Heart left ventricle (tissue), 16 donors: Measurements from ENCODE around the gene SLC1A4. TPM values are rescaled to one million over a fixed set of nuclear protein-coding genes. Genes with fewer than 3 reads are reported as not detected.
A peak's percentile ranks its signal among the peaks of the same experiment; 100 is the strongest.
"Not testable (repeated sequence)": the region's sequence is repeated elsewhere in the genome, so short reads cannot be mapped to it uniquely, and the experiment has no call there.

Experiments
- ATAC-seq, 4 donors: fragments of 200-7000 bp; cut with Tn5 transposase; one replicate each; pipeline ENCODE4 v1.9.1; 2020 to 2022; ENCODE audit warnings: moderate library complexity in 4 of 4, mild to moderate bottlenecking in 3 of 4, moderate number of reproducible peaks in 1 of 4
- DNase-seq, 5 donors: peaks; one replicate each; pipeline ENCODE4 v3.0.0-alpha.2; 2020
- H3K27ac ChIP-seq, 12 donors: fragments of 200-600 bp; sonication (generic) in 4 of 12; one replicate each; pipeline versions ENCODE4 v1.5.0 to v1.8.0; 2016 to 2022; ENCODE audit warnings: mild to moderate bottlenecking in 2 of 12
- H3K27me3 ChIP-seq, 9 donors: fragments of 200-600 bp; sonication (generic) in 2 of 9; one replicate each; pipeline versions ENCODE4 v1.5.1 to v1.8.0; 2016 to 2022; ENCODE audit warnings: mild to moderate bottlenecking in 3 of 9
- H3K36me3 ChIP-seq, 9 donors: fragments of 200-600 bp; sonication (generic) in 2 of 9; one replicate each; pipeline versions ENCODE4 v1.5.0 to v1.8.0; 2018 to 2022; ENCODE audit warnings: mild to moderate bottlenecking in 2 of 9
- H3K4me1 ChIP-seq, 12 donors: fragments of 200-600 bp; sonication (generic) in 4 of 12; one replicate each; pipeline versions ENCODE4 v1.5.0 to v1.8.0; 2016 to 2022; ENCODE audit warnings: mild to moderate bottlenecking in 3 of 12
- H3K4me3 ChIP-seq, 12 donors: fragments of 200-600 bp; sonication (generic) in 4 of 12; one replicate each; pipeline versions ENCODE4 v1.5.0 to v1.8.0; 2017 to 2022; ENCODE audit warnings: mild to moderate bottlenecking in 9 of 12, moderate library complexity in 4 of 12
- H3K9me3 ChIP-seq, 12 donors: fragments of 200-600 bp; sonication (generic) in 4 of 12; one replicate each; pipeline versions ENCODE4 v1.5.0 to v1.8.0; 2016 to 2022; ENCODE audit warnings: mild to moderate bottlenecking in 1 of 12
- POLR2A ChIP-seq, 2 donors: fragments of 450-650 bp; IDR thresholded peaks; one replicate each; pipeline ENCODE4 v1.6.1; 2017; ENCODE audit warnings: antibody characterized with exemption in 2 of 2, mild to moderate bottlenecking in 2 of 2, moderate library complexity in 2 of 2
- WGBS, 4 donors: extraction: QIAGEN DNeasy Blood & Tissue Kit in 2 of 4; methylation state at CpG; one replicate each; pipeline versions ENCODE4 v1.1.5 to v1.1.7; 2013 to 2018; 5-methylcytosine and 5-hydroxymethylcytosine counted together
- intact Hi-C, 10 donors: fragments of 100-400 bp; cut with DNase I; formaldehyde crosslinking; loops; one replicate each; pipeline versions ENCODE4 v1.11.1 to v1.14.2; 2022
- polyA plus RNA-seq, 2 donors: library from polyadenylated mRNA; stranded (reverse); fragments of 200-250 nt; gene quantifications; one replicate each; pipeline ENCODE4 v1.2.3, GENCODE V29; 2013
- total RNA-seq, 9 donors: library from RNA; depleted of rRNA in 2 of 9; stranded (reverse); fragments of >200 nt in 2 of 9; fragmentation: NEBNext Ultra II Directional in 3 of 9; extraction: Animal tissue kit (Norgen Biotek cat#: 25700) in 3 of 9; gene quantifications; one replicate each; pipeline versions ENCODE4 v1.1.0 to v1.2.4, GENCODE V29; 2016 to 2023
- TF ChIP-seq, protein P1 (sequence below), 12 donors: fragments of 200-600 bp; sonication (generic) in 4 of 12; IDR thresholded peaks; one replicate each; pipeline versions ENCODE4 v1.5.0 to v1.8.0; 2018 to 2022; ENCODE audit warnings: antibody characterized with exemption in 12 of 12, mild to moderate bottlenecking in 5 of 12
- donor health status: ischemic (EF 13 %, LVEDD 7.1; RV severe dilation, severe dysfunction).
- donor health status: healthy with polysubstance abuse.
- donor health status: DM: no; HTN: yes; CAD: no.
- donor health status: DM: no; HTN: no; CAD: no.
- donor health status: ischemic (EF 25% LVEDD 6.9; RV normal size, moderate dysfunction).
- donor health status: ischemic (EF 25% LVEDD 5.7; RV mildly dilated, moderate dysfunction).
- donor health status: healthy.
- donor health status: DM: yes; HTN: yes; CAD: no.
- donor health status: ischemic (EF 35%, LVEDD 5.7; RV mildly dilated, moderate dysfunction).
- donor health status: nonischemic (EF 11% LVEDD 7.7; RV severe dilation, severe dysfunction).
- donor health status: DM: yes; HTN: yes; CAD: no.
- donor health status: PGD.
- donor health status: ischemic (EF 29% LVEDD 5.4; RV normal size, mild dysfunction).
- donor health status: nonischemic (EF 23%, LVEDD 6.1; RV moderate dilation, normal function).

Gene SLC1A4
- total and polyA plus RNA-seq, 11 donors: 3.0 to 22.4 (median 10.8) TPM

- intact Hi-C loops: no loop called here
- no peak overlapping the region for H3K27ac ChIP-seq
- 65 to 77% (median 70%) methylated on average over 3 of the region's 3 CpGs for WGBS, 4 donors
These were observed 11.4 kb downstream of the SLC1A4 start for GRCh38 chr2:65000644-65001043.

DNA sequence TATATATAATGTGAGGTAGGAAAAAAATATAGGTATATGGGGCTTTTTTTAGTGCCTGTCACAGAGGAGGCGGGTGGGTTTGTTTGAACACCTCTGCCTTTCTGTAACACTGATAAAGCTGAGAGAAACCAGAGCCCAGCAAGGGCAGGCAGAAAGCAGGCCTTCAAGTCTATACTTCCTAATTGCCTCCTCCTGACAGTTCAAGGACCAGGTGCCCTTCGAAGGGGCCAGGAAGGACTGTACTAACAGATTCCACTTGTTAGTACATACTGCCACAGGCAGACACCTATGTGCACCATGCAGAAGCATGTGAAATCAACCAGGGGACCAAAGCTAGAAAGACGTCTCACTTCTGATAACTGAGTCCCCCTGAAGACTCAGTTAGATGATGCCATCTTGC lies 13.8 kb downstream of the SLC1A4 start:
- Histone ChIP-seq H3K4me1 (peaks cover 5 to 26% (median 16%) of the 10 kb centered on the region in 12 donors), H3K9me3 (no peaks in the 10 kb centered on the region), H3K4me3 (no peak overlapping the region), H3K27me3 (no peaks in the 10 kb centered on the region), H3K36me3 (peaks cover 0 to 17% (median 7%) of the 10 kb centered on the region in 9 donors), H3K27ac (no peak overlapping the region)
- ATAC-seq (peak in 3 of 4 donors; percentile 50 to 91 (median 83)), DNase-seq (no peak)
- 45 to 61% (median 55%) methylated on average over 3 of the region's 3 CpGs for WGBS, 4 donors
- intact Hi-C loops: no loop called here
- TF ChIP-seq, protein P1, sequence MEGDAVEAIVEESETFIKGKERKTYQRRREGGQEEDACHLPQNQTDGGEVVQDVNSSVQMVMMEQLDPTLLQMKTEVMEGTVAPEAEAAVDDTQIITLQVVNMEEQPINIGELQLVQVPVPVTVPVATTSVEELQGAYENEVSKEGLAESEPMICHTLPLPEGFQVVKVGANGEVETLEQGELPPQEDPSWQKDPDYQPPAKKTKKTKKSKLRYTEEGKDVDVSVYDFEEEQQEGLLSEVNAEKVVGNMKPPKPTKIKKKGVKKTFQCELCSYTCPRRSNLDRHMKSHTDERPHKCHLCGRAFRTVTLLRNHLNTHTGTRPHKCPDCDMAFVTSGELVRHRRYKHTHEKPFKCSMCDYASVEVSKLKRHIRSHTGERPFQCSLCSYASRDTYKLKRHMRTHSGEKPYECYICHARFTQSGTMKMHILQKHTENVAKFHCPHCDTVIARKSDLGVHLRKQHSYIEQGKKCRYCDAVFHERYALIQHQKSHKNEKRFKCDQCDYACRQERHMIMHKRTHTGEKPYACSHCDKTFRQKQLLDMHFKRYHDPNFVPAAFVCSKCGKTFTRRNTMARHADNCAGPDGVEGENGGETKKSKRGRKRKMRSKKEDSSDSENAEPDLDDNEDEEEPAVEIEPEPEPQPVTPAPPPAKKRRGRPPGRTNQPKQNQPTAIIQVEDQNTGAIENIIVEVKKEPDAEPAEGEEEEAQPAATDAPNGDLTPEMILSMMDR (IDR thresholded peaks at IDR 0.05): no peak
- no peak for TF ChIP-seq POLR2A (IDR thresholded peaks at IDR 0.05)

More at GRCh38 chr2:65000644-65001043, 11.4 kb downstream of the SLC1A4 start:
- peaks cover 5 to 26% (median 17%) of the 10 kb centered on the region in 12 donors for H3K4me1 ChIP-seq
- H3K36me3 ChIP-seq: peaks cover 0 to 11% (median 5%) of the 10 kb centered on the region in 9 donors
- no peaks in the 10 kb centered on the region for H3K9me3 ChIP-seq
- no peaks in the 10 kb centered on the region for H3K27me3 ChIP-seq
- no peak overlapping the region for H3K4me3 ChIP-seq
- TF ChIP-seq POLR2A (IDR thresholded peaks at IDR 0.05): no peak
- TF ChIP-seq, protein P1 (IDR thresholded peaks at IDR 0.05): no peak
- no peak for DNase-seq
- no peak for ATAC-seq

DNA sequence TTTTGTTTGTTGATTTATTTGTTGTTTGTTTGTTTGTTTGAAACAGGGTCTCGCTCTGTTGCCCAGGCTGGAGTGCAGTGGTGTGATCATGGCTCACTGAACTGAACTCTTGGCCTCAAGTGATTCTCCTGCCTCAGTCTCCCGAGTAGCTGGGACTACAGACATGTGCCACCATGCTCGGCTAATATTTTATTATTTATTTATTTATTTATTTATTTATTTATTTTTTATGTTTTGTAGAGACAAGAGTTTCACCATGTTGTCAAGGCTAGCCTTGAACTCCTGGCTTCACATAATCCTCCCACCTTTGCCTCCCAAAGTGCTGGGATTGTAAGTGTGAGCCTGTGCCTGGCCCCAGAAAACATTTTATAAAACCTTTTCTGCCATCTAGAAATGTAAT lies 15.0 kb downstream of the SLC1A4 start:
- H3K27ac ChIP-seq, ATAC-seq, intact Hi-C loops, H3K27me3 ChIP-seq, DNase-seq, H3K4me3 ChIP-seq, H3K9me3 ChIP-seq: not testable (repeated sequence)
- H3K36me3 ChIP-seq: peaks cover 0 to 17% (median 7%) of the 10 kb centered on the region in 9 donors
- 96 to 98% (median 97%) methylated on average over 3 of the region's 3 CpGs for WGBS, 4 donors
- H3K4me1 ChIP-seq: peaks cover under 1 to 14% (median 4%) of the 10 kb centered on the region in 12 donors

DNA sequence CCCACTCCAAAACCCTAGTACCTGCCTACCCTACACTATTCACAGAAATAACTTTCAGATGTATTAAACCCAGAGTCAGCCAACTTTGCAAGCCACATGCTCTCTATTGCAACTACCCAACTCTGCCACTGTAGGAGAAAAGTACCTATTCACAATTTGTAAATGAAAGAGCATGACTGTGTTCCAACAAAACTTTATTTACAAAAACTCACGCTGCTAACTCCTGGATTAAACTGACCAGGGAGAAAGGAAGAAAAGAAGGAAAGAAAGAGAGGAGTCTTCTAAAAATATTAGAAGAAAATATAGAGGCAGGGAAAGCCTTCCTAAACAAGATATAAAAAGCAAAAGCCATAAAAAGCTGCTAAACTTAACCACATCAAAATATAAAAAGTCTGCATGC lies 24.6 kb downstream of the SLC1A4 start:
- Histone ChIP-seq H3K4me3 (no peak overlapping the region), H3K27me3 (no peaks in the 10 kb centered on the region), H3K4me1 (peaks cover 0 to 21% (median 0%) of the 10 kb centered on the region in 12 donors), H3K9me3 (no peaks in the 10 kb centered on the region), H3K36me3 (peaks cover 0 to 68% (median 33%) of the 10 kb centered on the region in 9 donors), H3K27ac (no peak overlapping the region)
- TF ChIP-seq, protein P1 (IDR thresholded peaks at IDR 0.05): no peak
- TF ChIP-seq POLR2A (IDR thresholded peaks at IDR 0.05): no peak
- intact Hi-C loops: no loop called here
- no peak for DNase-seq
- 80 to 96% (median 92%) methylated on average over 1 of the region's 1 CpG for WGBS, 4 donors
- no peak for ATAC-seq

DNA sequence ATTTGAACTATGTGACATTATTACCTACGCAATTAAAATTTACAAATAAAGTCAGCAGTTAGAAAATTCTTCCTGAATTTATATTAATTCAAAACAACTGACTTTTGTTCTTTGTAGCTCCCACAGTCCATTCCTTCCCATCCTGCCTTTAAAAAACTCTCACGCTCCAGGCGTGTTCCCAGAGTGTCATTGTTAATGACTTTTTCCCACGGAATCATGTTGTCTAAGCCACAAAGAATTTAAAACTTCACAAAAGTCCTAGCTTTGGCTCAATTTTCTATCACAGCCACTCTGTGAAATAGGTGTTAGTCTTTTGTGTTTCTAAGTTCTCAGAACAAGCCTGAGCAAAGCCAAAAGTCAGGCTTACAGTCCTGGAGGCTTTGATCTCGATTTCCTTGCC lies 26.5 kb downstream of the SLC1A4 start:
- ATAC-seq: no peak
- Histone ChIP-seq H3K27ac (no peak overlapping the region), H3K4me1 (peaks cover 0 to 26% (median 0%) of the 10 kb centered on the region in 12 donors), H3K4me3 (no peak overlapping the region), H3K9me3 (no peaks in the 10 kb centered on the region), H3K36me3 (peaks cover 0 to 82% (median 45%) of the 10 kb centered on the region in 9 donors), H3K27me3 (no peaks in the 10 kb centered on the region)
- 80 to 87% (median 82%) methylated on average over 5 of the region's 5 CpGs for WGBS, 4 donors
- intact Hi-C loops: no loop called here
- TF ChIP-seq, protein P1 (IDR thresholded peaks at IDR 0.05): no peak
- TF ChIP-seq POLR2A (IDR thresholded peaks at IDR 0.05): no peak
- no peak for DNase-seq
